NOMO-1 (cell line): Measurements from ENCODE around the gene SHB.

Source experiments
- DNase-seq, 2 experiments: peaks; one replicate each; lab custom pipeline; 2025; ENCODE audit not compliant: unreplicated experiment in 2 of 2; lab: John Stamatoyannopoulos, UW

SHB gene

GRCh38 chr9:38010918-38011704 is 57.9 kb downstream of the SHB start:
- DNase-seq: peak; percentile 36 to 40

GRCh38 chr9:38009990-38010389 is 59.0 kb downstream of the SHB start:
- DNase-seq: no peak

GRCh38 chr9:38009035-38009501 is 60.0 kb downstream of the SHB start:
- no peak for DNase-seq

DNA sequence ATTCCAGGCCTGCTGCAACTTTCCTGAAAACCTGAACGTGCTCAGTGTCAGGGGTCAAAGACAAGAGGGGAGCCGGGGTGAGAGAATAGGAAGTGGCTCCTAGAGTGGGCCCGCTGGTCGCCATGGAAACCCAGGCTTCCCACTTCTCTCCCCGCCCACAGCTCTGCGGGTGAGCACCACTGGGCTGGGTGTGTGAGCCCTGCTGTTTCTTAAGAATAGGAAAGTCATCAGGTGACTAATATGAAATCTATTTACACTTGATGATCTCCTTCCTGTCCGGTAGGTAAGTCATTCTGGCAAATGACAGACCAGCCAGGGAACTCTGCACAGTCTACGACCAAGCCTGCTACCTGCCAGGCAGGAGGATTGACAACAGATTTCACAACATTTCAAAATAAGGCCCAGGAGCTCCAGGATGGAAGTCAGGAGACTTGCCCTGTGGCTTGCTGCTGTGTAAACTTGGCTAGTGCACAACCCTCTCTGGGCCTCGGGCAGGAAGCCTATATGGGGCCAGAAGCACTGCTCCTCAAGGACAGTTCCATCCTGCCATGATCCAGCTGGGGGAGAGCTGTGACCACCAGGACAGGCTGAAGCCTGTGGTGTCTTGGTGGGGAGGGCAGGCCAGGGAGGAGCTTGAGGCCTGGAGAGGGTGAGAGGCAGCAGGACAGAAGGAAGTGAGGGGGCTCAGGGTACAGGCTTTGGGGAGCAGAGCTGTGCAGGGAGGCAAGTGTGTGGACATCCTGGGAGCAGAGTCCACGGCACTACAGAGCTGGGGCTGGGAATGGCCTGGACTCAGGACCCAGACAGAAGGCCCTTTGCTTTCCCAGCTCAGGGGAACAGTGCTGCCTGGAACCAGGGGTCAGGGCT is 60.6 kb downstream of the SHB start:
- DNase-seq: peak; percentile 51 to 73

- no peak for DNase-seq
Measured at GRCh38 chr9:38007016-38007415, 62.0 kb downstream of the SHB start.

- DNase-seq: no peak
Measured at GRCh38 chr9:38006163-38006562, 62.9 kb downstream of the SHB start.

- no peak for DNase-seq
Measured at GRCh38 chr9:38004809-38005560, 64.0 kb downstream of the SHB start.

- no peak for DNase-seq
Measured at GRCh38 chr9:38003946-38004808, 64.8 kb downstream of the SHB start.

GRCh38 chr9:38003230-38003629 is 65.8 kb downstream of the SHB start:
- DNase-seq: no peak

- DNase-seq: no peak
Measured at GRCh38 chr9:38001430-38001829, 67.6 kb downstream of the SHB start.

- DNase-seq: no peak
Measured at GRCh38 chr9:38000735-38001134, 68.3 kb downstream of the SHB start.

DNA sequence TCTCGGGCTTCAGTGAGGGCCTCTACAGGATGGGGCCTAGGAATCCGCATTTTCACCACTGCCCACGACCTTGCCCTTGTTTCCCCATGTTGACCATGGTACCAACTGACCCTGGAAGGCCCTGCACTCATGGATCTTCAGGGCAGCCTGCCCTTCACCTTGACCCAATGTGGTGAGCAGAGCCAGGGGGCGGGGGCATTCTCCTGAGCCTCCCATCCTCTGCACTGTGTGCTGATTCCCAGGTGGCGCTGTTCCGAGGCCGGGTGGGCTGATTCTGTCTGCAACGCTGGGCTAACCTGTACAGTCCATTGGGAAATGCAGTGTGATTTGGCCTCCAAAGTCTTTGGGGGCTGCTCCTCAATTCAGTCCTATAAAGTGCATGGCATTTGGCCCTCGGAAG is 68.7 kb downstream of the SHB start:
- no peak for DNase-seq

- no peak for DNase-seq
Measured at GRCh38 chr9:37999588-38000189, 69.3 kb downstream of the SHB start.

DNA sequence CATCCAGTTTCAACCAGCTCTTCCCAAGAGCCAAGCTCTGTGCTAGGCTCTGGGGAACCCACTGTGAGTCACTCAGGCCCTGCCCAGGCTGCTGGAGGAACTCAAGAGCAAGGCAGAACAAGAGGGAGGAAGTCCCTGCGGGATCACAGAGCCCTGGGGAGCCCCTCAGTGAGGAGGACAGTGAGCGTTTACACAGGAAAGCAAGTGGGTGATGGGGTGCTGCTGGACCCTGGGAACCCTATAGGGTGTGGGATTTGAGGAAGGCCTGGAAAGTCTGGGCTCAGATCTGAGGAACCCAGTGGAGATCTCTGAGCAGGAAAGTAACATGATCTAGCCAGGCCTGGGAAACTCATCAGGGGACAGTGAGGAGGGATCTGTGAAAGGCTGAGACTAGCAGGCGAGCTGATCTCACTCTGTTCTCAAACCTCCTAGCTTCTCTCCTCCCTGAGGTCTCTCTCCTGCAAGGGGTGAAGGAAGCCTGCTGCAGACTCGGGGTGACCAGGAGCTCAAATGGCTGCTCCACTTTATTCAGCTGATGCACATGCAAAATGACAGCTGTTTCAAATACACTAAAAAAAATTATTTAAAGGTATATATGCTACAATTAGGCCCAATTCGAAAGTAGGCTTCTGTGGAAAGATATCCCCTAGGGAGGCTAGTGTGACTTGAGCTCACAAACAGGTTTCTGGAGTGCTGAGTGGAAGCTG is 70.0 kb downstream of the SHB start:
- no peak for DNase-seq

GRCh38 chr9:37997636-37998374 is 71.2 kb downstream of the SHB start:
- no peak for DNase-seq

DNA sequence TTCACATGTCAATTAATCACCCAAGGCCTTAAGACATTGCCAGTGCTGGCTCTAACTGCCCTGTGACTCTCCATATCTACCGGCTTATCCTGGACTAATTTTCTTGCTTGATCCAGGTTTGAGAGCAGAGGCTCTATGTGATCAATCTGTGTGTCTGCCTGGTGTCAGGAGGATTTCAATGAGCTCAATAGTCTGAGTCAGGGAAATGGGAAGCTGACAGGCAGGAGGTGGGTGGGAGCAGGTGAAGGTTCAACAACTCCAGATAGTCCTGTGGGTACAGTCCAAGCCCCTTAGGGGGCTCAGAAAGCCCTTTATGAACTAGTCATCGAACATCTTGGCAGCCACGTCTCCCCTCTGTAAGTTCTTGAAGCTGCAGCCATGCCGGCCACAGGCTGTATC is 72.2 kb downstream of the SHB start:
- DNase-seq: no peak

DNA sequence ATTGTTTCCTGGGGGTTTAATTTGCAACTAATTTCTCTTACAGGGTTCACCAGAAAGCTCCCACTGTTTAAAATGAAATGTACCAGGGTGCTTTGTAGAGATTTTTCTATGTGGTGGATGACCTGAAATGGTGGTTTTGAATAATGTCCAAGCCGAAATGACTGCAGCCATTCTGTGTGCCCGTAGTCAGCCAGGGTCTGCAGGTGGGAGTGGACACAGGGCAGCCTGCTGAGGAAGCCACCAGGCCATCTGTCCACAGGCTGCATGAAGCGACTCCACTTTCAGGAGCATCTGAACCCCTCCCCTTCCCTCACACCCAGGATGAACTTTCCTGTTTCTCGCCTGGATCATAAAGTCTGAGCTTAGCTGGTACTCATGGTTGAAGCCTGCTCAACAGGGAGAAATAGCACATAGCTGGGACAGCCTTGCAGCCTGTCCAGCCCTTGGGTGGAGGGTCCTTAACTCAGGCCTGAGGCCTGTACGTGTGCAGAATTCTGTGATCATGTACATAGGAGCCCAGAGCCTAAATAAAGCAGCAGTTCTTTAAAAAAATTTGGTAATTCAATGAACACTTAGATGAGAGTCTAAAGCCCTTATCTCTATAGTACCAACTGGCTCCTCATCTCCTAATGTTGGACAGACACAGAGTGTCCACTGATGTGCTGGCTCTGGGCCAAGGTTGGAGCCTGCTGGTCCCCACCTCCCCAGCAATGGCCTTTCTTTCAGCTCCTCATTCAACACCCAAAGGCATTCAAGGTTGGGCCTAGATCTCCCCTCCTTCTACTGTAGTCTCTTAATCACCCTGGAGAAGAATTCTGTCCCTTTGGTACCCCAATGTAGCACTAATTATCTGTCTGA is 72.8 kb downstream of the SHB start:
- DNase-seq: no peak

GRCh38 chr9:37995348-37995737 is 73.7 kb downstream of the SHB start:
- no peak for DNase-seq
